ENCODE measurements around the gene ACYP2. TPM values are rescaled to one million over a fixed set of nuclear protein-coding genes. Genes with fewer than 3 reads are reported as not detected.
A peak's percentile ranks its signal among the peaks of the same experiment; 100 is the strongest.
"Not testable (repeated sequence)": the region's sequence is repeated elsewhere in the genome, so short reads cannot be mapped to it uniquely, and the experiment has no call there.

The ACYP2 gene
- total RNA-seq, 1 donor from 2014 or later: 7.3 TPM

DNA sequence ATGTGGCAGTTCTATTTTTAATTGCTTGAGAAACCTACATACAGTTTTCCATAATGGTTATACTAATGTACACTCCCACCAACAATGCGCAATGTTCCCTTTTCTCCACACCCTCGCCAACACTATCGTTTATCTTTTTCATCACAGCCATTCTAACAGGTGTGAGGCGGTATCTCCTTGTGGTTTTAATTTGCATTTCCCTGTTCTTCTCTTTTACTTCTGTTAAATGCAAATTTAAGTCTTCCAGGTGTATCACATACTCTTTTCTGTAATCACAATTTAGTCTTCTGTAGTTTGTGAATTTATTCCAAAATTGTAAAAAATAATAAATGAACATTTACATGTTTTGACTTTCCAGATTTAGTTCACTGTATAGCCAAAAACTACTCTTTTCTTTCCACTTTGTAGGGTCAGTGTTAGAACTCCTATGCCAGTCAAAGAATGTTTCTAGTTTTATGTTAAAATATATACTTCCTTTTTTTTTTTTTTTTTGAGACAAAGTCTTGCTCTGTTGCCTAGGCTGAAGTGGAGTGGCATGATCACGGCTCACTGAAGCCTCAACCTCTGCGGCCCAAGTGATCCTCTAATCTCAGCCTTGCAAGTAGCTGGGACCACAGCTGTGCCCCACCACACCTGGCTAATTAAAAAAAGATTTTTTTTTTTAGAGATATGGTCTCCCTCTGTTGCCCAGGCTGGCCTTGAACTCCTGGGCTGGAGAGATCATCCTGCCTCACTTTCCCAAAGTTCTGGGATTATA, 15.4 kb upstream of the ACYP2 start:
- peak; percentile 47 for ATAC-seq

DNA sequence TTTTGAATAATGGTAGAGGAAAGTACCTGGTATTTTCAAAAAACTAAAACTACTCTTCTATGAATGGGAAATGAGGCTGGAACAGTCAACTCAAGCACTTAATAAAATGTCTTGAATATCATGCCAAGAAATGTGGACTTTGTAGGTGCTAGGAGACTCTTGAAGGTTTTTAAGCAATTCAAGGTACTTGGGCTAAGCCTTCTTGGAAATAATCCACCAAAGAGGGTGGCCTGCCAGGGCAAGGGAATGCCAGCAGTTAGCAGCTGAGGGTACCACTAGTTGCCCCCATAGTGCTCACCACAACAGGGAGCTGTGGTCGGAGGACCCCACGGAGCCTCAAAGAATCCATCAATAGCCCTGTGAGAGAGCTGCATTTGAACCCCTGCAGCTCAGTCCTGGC, 14.6 kb upstream of the ACYP2 start:
- ATAC-seq: no peak

DNA sequence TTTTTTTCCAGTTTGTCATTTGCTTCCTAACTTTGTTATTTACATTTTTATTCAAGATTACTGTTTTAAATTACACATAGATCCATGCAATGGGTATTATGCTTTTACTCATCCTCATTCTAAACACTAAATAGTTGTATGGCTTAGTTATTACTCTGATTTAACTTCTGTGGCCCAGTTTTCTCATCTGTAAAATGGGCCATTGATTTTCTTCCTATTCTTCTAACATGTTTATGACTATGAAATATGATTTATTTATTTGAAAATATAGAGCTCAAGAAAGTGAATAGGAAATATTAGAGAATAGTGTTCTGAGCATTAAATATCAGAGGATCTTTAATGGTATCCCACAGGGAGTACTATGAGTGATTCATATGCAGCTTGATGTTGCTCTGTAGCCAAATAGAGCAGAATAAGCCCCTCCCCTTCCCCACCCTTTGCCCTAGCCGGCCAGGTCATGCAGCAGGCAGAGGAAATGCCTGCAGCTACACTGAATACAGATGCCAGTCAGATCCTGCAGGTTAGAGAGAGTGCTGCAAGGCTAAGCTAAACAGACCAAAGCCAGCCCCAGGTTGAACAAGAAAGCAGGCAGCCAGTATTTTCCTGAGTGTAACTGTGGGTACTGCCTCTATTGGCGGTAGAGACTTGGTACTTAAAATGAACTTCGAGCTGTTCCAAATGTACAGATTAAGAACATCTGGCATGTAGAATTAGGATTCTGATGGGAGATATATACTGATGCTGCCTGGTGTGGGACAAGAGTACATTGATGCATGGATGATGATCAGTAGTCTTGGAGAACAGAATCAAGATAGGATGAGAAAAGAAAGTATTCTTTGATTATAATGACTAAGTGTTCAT, 11.7 kb upstream of the ACYP2 start:
- peak; percentile 98 for ATAC-seq

DNA sequence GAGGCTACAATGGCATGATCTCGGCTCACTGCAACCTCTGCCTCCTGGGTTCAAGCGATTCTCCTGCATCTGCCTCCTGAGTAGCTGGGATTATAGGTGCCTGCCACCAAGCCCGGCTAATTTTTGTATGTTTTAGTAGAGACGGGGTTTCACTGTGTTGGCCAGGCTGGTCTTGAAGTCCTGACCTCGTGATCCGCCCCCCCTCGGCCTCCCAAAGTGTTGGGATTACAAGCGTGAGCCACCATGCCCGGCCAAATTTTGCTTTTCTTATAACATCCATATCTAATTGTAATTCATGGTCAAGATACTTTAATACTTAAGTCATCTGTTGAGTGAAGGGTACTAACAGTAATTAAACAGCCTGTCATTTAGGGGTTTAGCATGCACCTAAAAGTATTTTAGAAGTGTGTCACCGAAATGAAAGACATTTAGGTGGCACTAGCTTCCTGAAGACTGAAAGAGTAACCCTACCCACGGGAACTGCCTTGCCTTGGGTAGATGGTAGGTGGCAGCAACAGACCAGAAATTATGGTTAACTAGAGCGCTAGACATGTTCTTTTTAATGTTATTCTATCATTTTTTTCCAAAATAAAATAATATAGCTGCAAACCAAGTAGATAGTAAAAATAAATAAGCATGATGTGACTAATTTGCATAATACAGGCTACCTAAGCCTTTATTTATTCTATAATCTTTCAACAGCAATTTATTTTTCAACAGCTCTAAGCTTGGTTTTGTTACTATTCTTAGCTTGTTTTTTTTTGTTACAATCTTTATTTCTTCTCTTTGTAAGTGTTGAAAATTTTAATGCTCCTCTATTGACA, 8.6 kb upstream of the ACYP2 start:
- peak; percentile 47 for ATAC-seq

DNA sequence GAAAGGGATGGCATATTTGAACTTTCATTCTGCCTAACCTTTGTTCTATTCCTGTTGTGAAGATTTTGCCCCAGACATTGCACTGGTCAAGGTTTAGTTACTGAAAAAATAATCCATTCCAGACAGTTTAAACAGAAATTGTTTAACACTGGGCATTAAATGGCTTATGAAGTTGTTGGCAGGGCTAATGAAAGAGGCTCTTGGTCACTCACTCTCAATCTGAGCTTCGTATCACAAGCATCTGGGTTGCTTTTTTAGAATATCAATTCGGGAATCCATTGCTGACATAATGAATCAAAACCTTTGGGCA, 8.0 kb upstream of the ACYP2 start:
- ATAC-seq: no peak

DNA sequence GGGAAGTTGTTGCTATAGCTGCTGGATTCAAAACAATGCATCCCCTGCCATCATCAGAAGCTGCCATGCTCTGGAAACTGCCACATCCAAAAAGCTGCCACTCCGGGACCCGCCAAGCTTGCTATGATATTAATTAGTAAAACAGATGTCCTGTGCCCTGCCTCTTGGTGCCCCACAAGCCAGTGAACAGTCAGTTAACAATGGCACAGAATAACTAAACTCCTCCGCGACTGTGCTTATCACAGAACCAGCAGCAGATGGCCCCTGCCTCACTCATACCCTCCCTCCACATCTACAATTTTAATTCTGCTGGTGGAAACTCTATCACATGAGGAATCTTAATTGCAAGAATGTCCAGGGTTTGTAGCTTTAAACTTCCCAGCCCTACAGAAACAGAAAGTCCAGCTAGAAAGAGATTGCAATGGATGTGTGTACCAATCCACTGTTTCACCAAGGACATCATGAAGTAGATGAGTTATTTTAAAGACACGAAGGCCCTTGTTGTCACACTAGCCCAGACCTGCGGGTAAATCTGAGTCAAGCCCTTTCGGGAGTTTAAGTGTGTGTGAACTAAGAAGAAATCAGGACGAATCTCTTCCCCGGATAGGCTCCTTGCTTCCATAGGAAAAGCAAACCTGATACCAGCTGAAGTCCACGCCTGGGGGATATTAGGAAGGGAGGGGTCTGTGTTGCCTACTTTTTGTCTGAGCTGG, 7.4 kb upstream of the ACYP2 start:
- ATAC-seq: no peak

DNA sequence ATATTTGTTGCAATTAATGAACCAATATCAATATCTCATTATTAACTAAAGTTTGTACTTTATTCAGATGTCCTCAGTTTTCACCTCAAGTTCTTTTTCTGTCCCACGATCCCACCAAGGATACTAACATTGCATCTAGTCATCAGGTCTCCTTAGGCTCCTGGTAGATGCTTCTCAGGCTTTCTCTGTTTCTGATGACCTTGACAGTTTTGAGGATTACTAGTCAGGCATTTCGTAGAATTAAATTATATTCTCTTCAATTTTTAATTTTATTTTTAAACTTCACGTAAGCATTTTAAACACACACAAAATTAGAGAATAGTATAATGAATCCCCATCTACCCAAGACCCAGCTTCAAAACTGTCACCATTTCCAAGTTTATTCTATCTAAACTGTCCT, 5.6 kb upstream of the ACYP2 start:
- ATAC-seq: no peak

DNA sequence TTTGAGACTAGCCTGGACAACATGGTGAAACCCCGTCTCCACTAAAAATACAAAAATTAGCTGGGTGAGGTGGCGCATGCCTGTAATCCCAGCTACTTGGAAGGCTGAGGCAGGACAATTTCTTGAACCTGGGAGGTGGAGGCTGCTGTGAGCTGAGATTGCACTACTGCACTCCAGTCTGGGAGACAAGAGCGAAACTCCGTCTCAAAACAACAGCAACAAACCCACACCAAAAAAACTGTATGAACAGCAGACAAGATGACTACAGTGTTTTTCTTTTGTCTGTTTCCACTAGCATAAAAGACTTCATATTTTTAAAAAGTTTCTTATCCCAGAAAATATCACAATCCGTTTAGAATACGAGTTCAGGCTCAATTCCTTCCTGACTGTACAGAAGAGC, 936 bp upstream of the ACYP2 start:
- ATAC-seq: not testable (repeated sequence)

DNA sequence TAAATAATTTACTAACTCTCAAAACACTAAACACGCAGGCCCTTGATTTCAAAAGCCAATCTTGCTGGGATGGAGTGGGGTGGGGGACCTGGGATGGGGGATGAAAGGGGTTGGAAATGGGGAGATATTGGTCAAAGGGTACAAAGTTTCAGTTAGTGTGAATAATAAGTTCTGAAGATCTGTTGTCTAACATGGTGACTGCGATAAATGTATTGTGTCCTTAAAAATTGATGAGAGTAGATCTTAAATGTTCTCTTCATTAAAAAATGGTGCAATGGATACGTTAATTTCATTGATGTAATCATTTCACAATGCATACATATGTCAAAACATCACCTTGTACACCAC, 505 bp upstream of the ACYP2 start:
- no peak for ATAC-seq

DNA sequence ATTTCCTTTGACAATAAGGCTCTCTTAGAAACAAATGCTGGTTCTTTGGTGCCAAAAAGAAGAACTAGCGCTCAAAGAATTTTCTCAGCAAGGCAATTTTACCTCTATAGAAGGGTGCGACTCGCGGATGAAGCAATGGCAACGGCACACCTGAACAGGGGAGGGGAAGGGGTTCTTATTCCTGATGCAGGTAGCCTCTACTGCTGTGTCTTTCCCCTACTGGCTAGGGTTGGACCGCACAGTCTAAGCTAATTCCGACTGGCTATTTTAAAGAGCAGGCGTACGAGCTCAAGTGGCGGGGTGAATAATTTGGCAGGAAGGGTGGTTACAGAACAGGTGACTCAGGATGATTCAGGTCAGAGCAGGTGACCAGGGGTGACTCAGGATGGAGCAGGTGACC, 1.2 kb downstream of the ACYP2 start:
- ATAC-seq: not testable (repeated sequence)

DNA sequence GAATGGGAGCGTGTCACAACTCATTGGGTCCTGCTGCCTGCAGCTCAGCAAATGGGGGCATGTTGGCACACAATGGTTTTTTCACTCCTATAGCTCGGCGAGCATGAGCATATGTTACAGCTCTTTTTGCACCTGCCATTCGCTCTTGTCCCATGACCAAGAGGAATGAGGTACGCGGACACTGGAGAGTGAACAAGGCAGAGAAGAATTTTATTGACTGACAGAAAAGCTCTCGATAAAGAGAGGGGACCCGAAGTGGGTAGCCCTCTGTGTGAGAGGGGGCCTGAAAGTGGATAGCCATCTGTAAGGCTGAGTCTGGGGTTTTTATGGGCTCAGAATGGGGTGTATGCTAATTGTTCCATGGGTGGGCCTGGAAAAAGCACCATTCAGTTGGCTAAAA, 5.5 kb downstream of the ACYP2 start:
- ATAC-seq: no peak

DNA sequence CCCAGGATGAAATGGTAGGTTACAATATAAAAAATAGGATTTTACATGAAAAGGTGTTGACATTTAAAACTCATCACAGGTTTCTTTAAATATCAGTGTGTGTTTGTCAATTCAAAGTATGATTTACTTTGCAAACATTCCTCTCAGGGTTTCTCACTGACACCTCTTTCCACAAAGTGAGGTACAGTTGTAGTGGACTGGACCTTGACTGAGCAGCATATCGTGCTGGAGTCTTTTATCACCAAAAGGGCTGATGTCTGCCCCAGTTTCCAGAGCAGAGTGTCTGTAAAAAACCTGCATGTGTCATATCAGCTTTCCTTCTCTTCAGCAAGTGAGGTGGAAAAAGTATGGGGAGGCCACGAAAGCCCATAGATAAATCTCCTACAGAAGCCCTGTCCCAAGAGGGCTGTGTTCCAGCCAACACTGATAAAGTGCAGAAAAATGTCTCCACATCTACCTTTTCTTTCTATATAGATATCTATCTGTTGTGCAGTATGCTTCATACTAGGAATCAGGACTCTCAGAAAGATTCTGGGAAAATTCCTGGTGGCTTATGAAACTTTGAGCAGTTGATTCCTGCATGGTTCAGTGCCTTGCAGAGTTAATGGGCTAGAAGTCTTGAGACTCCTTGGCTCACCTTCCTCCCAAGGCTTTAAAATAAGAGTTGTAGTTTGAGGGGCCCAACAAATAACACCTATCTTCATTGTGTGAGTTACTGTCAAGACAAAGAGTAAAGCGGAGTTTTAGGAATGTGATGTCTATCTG, 6.9 kb downstream of the ACYP2 start:
- ATAC-seq: no peak

DNA sequence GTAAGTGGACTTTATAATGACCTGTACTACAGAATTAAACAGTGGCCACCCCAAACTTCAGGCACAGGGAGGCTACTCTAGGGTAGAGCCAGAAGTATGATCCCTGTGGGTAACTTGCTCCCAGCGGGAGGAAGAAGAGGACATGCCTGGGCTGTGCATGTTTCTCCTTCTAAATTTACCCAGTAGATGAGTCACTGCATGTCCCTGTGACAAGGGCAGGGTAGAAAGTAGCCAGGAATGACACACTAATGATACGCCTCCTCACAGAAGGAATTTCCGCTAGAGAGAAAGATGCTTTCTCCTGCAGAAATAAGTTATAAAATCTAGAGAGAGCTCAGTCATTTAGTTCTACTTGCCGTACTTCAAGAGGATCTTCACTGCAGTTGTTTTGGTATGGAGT, 7.5 kb downstream of the ACYP2 start:
- ATAC-seq: peak; percentile 88

DNA sequence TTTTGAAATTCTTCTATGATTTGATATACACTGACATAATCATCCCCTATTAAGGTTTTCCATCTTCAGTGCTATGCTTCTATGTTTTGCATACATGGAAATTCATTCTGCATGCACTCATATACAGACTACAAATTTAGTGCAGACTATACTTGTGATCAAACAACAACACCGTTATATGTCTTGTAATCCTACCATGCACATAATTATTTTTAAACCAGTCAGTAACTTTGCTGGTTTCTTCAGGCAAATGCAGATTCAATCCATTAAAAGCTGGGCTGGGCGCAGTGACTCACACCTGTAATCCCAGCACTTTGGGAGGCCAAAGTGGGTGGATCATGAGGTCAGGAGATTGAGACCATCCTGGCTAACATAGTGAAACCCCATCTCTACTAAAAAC, 11.8 kb downstream of the ACYP2 start:
- not testable (repeated sequence) for ATAC-seq

DNA sequence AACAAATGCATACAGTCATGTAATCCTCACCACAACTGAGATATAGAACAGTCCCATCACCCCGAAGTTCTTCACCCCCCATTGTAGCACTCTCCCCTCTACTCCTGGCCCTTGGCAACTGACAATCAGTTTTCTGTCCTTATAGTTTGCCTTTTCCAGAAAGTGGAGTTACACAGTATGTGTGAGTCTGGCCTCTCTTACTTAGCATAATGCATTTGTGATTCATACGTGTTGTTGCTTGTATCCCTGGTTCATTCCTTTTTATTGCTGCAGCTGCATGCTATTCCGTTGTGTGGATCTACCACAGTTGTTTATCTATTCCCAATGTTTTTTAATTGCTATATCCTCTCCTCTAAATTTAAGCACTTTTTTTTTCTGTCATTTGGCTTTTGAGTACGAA, 17.6 kb downstream of the ACYP2 start:
- ATAC-seq: no peak

DNA sequence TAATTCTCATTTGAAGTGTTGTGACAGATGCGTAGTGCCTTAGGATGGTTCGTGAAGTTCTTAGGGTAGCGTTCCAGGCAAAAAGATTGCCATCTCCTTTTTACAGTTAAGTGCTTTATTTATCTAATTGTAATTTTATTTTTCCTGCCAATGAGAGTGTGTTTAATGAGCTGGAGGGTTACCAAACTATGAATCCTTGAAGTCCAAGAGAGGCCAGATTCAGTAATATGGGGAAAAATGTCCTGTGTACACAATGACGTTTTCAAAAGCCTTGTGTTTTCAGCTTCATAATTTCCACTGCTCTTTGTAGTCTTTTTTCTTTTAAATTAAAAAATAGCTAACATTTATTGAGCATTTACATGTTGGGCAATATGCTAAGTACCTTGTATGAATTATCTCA, 23.8 kb downstream of the ACYP2 start:
- no peak for ATAC-seq

DNA sequence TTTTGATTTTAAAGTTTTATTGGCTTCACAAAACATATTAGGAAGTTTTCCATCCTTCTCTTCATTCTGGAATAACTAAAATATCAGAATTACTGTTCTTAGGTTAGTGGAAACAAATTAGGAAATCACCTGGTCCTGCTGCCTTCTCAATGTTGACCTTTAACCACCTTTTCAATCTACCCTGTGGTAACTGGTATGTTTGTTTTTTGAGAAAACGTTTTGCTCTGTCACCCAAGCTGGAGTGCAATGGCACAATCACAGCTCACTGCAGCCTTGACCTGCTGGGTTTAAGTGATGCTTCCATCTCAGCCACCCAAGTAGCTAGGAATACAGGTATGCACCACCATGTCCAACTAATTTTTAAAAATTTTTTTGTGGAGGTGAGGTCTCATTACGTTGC, 28.4 kb downstream of the ACYP2 start:
- ATAC-seq: no peak

DNA sequence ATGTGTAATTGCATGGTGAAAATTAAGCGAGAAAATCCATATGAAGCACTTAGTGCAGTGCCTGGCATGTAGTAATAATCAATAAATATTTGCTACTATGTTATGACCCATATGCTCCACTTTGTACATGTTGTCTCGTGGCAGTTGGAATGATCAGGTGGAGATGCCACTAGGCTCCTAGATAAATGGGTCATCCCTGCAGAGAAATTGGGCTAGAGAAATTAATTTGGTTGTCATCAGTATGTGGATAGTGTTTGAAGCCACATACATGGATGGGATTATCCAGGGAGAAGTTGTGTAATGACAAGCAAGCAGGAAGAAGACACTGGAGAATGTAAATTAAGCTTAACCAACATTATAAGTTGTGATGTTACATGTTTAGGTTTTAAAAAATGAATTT, 33.0 kb downstream of the ACYP2 start:
- no peak for ATAC-seq

DNA sequence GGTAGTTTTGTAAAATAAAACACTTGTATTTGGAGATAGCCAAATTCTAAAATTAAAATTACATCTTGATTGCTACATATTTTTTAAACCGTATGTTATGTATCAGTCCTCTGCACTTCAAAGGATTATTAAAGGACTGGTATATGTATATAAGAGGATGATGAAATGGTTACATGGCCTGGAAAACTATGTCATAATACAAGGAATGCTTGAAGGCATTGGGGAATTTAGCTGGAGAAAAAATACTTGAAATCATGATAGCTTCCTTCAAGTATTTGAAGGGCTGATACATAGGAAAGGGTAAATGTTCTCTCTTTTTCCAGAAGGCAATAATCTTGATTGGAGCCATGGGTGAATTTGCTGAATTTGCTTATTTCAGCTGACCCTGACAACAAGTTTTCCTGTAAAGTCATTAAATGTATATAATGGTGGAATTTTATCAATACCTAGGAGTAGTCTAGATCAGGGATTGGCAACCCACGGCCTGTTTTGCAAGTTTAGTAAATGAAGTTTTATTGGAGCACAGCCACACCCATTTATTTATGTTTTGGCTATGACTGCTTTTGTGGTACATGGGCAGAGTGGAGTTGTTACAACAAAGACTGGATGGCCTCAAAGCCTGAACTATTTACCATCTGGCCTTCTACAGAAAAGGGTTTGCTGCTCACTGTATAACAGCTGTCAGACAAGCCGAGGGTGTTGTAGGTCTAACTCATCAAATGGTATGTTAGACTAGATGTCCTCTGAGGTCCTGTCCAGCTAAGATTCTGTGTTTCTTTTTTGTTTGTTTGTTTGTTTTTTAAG, 34.4 kb downstream of the ACYP2 start:
- ATAC-seq: no peak

DNA sequence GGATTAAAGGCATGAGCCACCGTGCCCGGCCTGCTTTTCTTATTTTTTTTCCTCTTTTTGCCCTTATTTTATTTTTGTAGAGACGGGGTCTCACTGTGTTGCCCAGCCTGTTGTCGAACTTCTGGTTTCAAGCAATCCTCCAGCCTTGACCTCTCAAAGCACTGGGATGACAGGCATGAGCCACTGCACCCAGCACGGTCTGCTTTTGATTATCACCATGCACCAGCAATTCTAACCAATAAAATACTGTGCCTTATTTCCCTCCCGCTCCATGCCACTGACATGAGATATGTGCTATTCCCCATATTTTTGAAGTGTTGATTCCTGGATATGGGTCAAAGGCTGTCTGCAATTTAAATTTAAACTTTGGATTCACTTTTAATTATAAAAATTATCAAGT, 42.9 kb downstream of the ACYP2 start:
- no peak for ATAC-seq

Measured in esophagus mucosa (tissue), 1 donor.